ENCODE data around the gene MRE11.

DNA sequence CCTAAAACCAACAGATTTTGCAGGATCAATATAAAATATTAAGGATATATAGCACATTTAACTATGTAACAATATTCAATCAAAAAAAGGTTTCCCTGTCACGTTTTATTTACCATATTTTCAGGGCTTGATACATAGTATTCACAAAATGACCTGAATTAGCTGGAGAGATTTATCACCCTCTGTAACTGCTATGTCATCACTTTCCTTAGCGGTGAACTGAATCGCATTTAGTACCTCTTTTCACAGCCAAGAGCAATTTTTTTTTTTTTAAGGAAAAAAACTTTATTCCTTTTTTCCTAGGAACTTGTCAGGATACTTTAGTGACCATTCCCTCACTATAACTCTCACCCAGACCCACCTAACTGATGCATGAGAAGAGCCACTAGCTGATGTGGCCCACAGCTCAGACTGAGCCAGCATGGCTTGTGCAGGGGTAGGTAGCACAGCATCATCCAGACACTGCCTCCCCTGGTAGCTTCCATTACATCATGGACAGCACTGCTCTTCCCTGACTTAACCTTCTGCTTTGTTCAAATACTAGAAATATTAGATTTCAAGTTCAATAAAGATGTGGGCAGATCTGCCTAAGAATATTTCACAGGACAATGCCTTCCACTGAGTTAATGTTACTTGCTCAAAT is 75.4 kb downstream of the MRE11 start:
- TF ChIP-seq, protein P1, sequence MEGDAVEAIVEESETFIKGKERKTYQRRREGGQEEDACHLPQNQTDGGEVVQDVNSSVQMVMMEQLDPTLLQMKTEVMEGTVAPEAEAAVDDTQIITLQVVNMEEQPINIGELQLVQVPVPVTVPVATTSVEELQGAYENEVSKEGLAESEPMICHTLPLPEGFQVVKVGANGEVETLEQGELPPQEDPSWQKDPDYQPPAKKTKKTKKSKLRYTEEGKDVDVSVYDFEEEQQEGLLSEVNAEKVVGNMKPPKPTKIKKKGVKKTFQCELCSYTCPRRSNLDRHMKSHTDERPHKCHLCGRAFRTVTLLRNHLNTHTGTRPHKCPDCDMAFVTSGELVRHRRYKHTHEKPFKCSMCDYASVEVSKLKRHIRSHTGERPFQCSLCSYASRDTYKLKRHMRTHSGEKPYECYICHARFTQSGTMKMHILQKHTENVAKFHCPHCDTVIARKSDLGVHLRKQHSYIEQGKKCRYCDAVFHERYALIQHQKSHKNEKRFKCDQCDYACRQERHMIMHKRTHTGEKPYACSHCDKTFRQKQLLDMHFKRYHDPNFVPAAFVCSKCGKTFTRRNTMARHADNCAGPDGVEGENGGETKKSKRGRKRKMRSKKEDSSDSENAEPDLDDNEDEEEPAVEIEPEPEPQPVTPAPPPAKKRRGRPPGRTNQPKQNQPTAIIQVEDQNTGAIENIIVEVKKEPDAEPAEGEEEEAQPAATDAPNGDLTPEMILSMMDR (conservative IDR thresholded peaks at IDR 0.05), result no peak
- no peak for TF ChIP-seq ZFX (IDR thresholded peaks at IDR 0.05)

Measured in C4-2B (cell line).